Keratinocyte (primary cell): ENCODE data around the gene MAS1L. TPM values are rescaled to one million over a fixed set of nuclear protein-coding genes. Genes with fewer than 3 reads are reported as not detected.

ENCODE experiments used
- DNase-seq: peaks from one replicate; pipeline ENCODE4 v3.0.0-alpha.2; 2011; ENCODE audit warnings: low read depth, missing footprints, low spot score
- FAIRE-seq: peaks from 2 replicates; lab custom pipeline; 2011; peaks lifted over from hg19 to GRCh38; lab: Jason Lieb, UNC
- H2AFZ ChIP-seq: 2 replicates; pipeline ENCODE4 v1.6.0; 2012; ENCODE audit warnings: low read length, control low read depth, inconsistent platforms; ENCODE audit not compliant: control insufficient read depth
- H3K27ac ChIP-seq: 2 replicates; pipeline ENCODE4 v1.5.1; 2011; ENCODE audit warnings: low read length; ENCODE audit not compliant: control insufficient read depth, insufficient read depth
- H3K27me3 ChIP-seq: 3 replicates; pipeline ENCODE4 v1.6.0; 2011; ENCODE audit warnings: low read length; ENCODE audit not compliant: control insufficient read depth, insufficient read depth; ENCODE audit errors: extremely low read depth
- H3K36me3 ChIP-seq, 2 experiments: 2 replicates in 1 of 2; 3 replicates in 1 of 2; pipeline ENCODE4 v1.5.1; 2011; ENCODE audit warnings: low read length in 2 of 2, mild to moderate bottlenecking in 1 of 2; ENCODE audit not compliant: control insufficient read depth in 2 of 2, insufficient read depth in 2 of 2; ENCODE audit errors: extremely low read depth in 1 of 2
- H3K4me1 ChIP-seq: 3 replicates; pipeline ENCODE4 v1.5.1; 2011; ENCODE audit warnings: low read length; ENCODE audit not compliant: control insufficient read depth, insufficient read depth; ENCODE audit errors: extremely low read depth
- H3K4me2 ChIP-seq: 3 replicates; pipeline ENCODE4 v1.6.0; 2011; ENCODE audit warnings: low read depth, low read length; ENCODE audit not compliant: control insufficient read depth, insufficient read depth; ENCODE audit errors: extremely low read depth
- H3K4me3 ChIP-seq, 3 experiments: fragments of 200-600 bp in 1 of 3; sonication (generic) in 1 of 3; 2 replicates in 2 of 3; 3 replicates in 1 of 3; pipeline ENCODE4 v1.5.1; 2011 to 2016; ENCODE audit warnings: low read length in 3 of 3, mild to moderate bottlenecking in 3 of 3, control low read depth in 2 of 3, inconsistent platforms in 1 of 3, low read depth in 1 of 3, mixed read lengths in 1 of 3, mixed run types in 1 of 3, moderate library complexity in 1 of 3; ENCODE audit not compliant: control insufficient read depth in 2 of 3, insufficient read depth in 2 of 3; ENCODE audit errors: extremely low read depth in 1 of 3
- H3K79me2 ChIP-seq: 2 replicates; pipeline ENCODE4 v1.6.0; 2012; ENCODE audit warnings: low read length; ENCODE audit not compliant: control insufficient read depth, insufficient read depth
- H3K9ac ChIP-seq: 3 replicates; pipeline ENCODE4 v1.6.0; 2011; ENCODE audit warnings: low read length; ENCODE audit not compliant: control insufficient read depth, insufficient read depth; ENCODE audit errors: extremely low read depth
- H3K9me1 ChIP-seq: 3 replicates; pipeline ENCODE4 v1.6.0; 2011; ENCODE audit warnings: low read length; ENCODE audit not compliant: control insufficient read depth, insufficient read depth; ENCODE audit errors: extremely low read depth
- H3K9me3 ChIP-seq: 2 replicates; pipeline ENCODE4 v1.5.1; 2012; ENCODE audit warnings: low read depth, low read length; ENCODE audit not compliant: control insufficient read depth
- H4K20me1 ChIP-seq: 3 replicates; pipeline ENCODE4 v1.6.0; 2011; ENCODE audit warnings: low read length; ENCODE audit not compliant: control insufficient read depth, insufficient read depth; ENCODE audit errors: extremely low read depth
- CTCF ChIP-seq, 3 experiments: IDR thresholded peaks in 1 of 3; conservative IDR thresholded peaks in 1 of 3; optimal IDR thresholded peaks in 1 of 3; 2 replicates in 2 of 3; 3 replicates in 1 of 3; pipeline versions ENCODE3 to v1.5.1; 2011; ENCODE audit warnings: low read length in 3 of 3, mild to moderate bottlenecking in 3 of 3, moderate library complexity in 2 of 3, control low read depth in 1 of 3, inconsistent platforms in 1 of 3; ENCODE audit not compliant: insufficient read depth in 2 of 3; ENCODE audit errors: extremely low read depth in 1 of 3
- EZH2 ChIP-seq: IDR thresholded peaks from one replicate; pipeline ENCODE4 v1.6.1; 2012; ENCODE audit warnings: inconsistent platforms, mild to moderate bottlenecking, low read length, moderate library complexity
- dilution Hi-C: fragments of 300-500 bp; cut with MboI; formaldehyde crosslinking; loops from one replicate; pipeline ENCODE4 v1.7.0; 2020; ENCODE audit warnings: low sequenced_read_pairs; ENCODE audit not compliant: extremely low pct_ligation_motif_present
- polyA plus RNA-seq, 5 experiments: library from polyadenylated mRNA; depleted of rRNA in 3 of 5; stranded (reverse) in 3 of 5; stranded (forward) in 1 of 5; unstranded in 1 of 5; fragments of >200 nt; gene quantifications; 1 replicate in 1 of 5; 2 replicates in 3 of 5; 3 replicates in 1 of 5; pipeline versions ENCODE4 v1.2.1 to v1.2.3, GENCODE V29; 2011 to 2012; ENCODE audit warnings: missing spikeins in 2 of 5, low read depth in 1 of 5, low replicate concordance in 1 of 5

MAS1L gene
- polyA plus RNA-seq, 1 donor (not counting 4 experiments of a cell fraction or from before 2014, with no cell fraction given) = not detected

- Histone ChIP-seq H3K79me2 (no peaks in the 10 kb centered on the region), H3K27me3 (peaks cover 3% of the 10 kb centered on the region), H3K4me1 (no peaks in the 10 kb centered on the region), H4K20me1 (no peaks in the 10 kb centered on the region), H3K27ac (no peak overlapping the region), H3K4me3 (no peak overlapping the region), H3K9me1 (no peaks in the 10 kb centered on the region), H2AFZ (no peak overlapping the region), H3K4me2 (no peak overlapping the region), H3K36me3 (no peaks in the 10 kb centered on the region), H3K9ac (no peak overlapping the region), H3K9me3 (no peaks in the 10 kb centered on the region)
- no peak for DNase-seq
- dilution Hi-C loops = no loop called here
- FAIRE-seq = no peak
- TF ChIP-seq EZH2 (no peak), CTCF (optimal IDR thresholded peaks at IDR 0.05 in 1 of 3, IDR thresholded peaks at IDR 0.05 in 1 of 3, conservative IDR thresholded peaks at IDR 0.05 in 1 of 3; ENCODE audit: extremely low read depth in 1 of 3, insufficient read depth in 2 of 3, low read length in 3 of 3) (no peak)
Measured at GRCh38 chr6:29522227-29522626, 34.5 kb upstream of the MAS1L start.

- no peak overlapping the region for H3K9ac ChIP-seq
- no peaks in the 10 kb centered on the region for H3K9me3 ChIP-seq
- H3K9me1 ChIP-seq = no peaks in the 10 kb centered on the region
- H3K4me3 ChIP-seq = no peak overlapping the region
- peaks cover 3% of the 10 kb centered on the region for H3K27me3 ChIP-seq
- no peaks in the 10 kb centered on the region for H3K79me2 ChIP-seq
- H4K20me1 ChIP-seq = no peaks in the 10 kb centered on the region
- dilution Hi-C loops = no loop called here
- FAIRE-seq (no peak), DNase-seq (no peak)
- TF ChIP-seq CTCF (optimal IDR thresholded peaks at IDR 0.05 in 1 of 3, IDR thresholded peaks at IDR 0.05 in 1 of 3, conservative IDR thresholded peaks at IDR 0.05 in 1 of 3; ENCODE audit: extremely low read depth in 1 of 3, insufficient read depth in 2 of 3, low read length in 3 of 3) = no peak
- TF ChIP-seq EZH2 = no peak
- no peak overlapping the region for H3K4me2 ChIP-seq
- H3K4me1 ChIP-seq = peaks cover 3% of the 10 kb centered on the region
- H3K36me3 ChIP-seq = no peaks in the 10 kb centered on the region
- no peak overlapping the region for H2AFZ ChIP-seq
- H3K27ac ChIP-seq = no peak overlapping the region
Measured at GRCh38 chr6:29521006-29521680, 33.4 kb upstream of the MAS1L start.
